ENCODE data around the gene UBE4A.

UBE4A gene

GRCh38 chr11:118342503-118343161, 16.8 kb upstream of the UBE4A start, which contains the start of gene CD3D:
Gene CD3D (minus strand): TSS chr11:118342705. CDS start chr11:118342607, 98 bp downstream.
- no peak for DNase-seq (ENCODE audit: low spot score)

DNA sequence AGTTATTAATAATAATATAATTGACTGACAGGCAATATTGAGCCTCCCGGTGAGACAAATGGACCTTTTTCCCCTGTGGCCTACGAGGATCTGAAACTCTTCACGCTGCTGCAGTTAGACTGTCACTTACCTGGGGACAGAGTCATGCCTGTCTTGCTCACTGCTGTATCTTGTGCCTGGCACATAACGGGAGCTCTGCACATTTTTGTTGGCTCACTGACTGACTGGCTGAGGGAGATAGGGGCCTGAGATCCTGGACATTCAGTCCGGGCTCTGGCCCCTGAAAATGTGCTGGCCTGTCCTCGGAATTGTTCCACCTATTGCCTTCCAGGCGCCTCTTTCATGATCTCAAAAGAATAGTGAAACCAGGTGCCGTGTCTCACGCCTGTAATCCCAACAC, 16.2 kb upstream of the UBE4A start:
- DNase-seq (ENCODE audit: low spot score): no peak

DNA sequence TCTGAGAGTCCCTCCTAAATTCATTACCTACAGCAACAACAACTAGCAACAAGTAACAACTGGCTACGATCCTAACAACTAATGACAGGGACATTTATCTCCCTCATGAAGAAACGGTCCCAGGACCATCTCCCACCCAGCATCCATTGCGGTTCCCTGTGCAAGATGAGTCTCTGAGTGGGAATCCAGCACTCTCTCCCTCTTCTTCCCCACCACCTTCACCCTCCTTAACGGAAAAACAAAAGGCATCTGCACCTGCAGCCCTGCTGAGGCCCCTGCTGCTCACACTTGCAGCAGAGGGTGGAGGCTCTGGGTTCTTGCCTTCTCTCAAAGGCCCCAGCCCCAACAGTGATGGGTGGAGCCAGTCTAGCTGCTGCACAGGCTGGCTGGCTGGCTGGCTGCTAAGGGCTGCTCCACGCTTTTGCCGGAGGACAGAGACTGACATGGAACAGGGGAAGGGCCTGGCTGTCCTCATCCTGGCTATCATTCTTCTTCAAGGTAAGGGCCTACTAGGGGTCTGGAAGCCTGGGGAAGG, 15.4 kb upstream of the UBE4A start, which contains the start of gene CD3G:
TSS of gene CD3G (plus strand) at position 364 of the 535 bp plus-strand sequence. CDS start at position 444, 80 bp downstream.
- DNase-seq (ENCODE audit: low spot score): no peak

- no peak for DNase-seq (ENCODE audit: low spot score)
Observed at GRCh38 chr11:118349475-118349874, 9.9 kb upstream of the UBE4A start.

GRCh38 chr11:118353084-118353710, 6.2 kb upstream of the UBE4A start:
- no peak for DNase-seq (ENCODE audit: low spot score)

GRCh38 chr11:118358071-118358470, 1.3 kb upstream of the UBE4A start:
- DNase-seq (ENCODE audit: low spot score): no peak

GRCh38 chr11:118364956-118365615, 5.7 kb downstream of the UBE4A start:
- no peak for DNase-seq (ENCODE audit: low spot score)

GRCh38 chr11:118366287-118366686, 6.9 kb downstream of the UBE4A start:
- no peak for DNase-seq (ENCODE audit: low spot score)

- DNase-seq (ENCODE audit: low spot score): no peak
Observed at GRCh38 chr11:118370774-118371173, 11.4 kb downstream of the UBE4A start.

- DNase-seq (ENCODE audit: low spot score): no peak
Observed at GRCh38 chr11:118373263-118373662, 13.9 kb downstream of the UBE4A start.

DNA sequence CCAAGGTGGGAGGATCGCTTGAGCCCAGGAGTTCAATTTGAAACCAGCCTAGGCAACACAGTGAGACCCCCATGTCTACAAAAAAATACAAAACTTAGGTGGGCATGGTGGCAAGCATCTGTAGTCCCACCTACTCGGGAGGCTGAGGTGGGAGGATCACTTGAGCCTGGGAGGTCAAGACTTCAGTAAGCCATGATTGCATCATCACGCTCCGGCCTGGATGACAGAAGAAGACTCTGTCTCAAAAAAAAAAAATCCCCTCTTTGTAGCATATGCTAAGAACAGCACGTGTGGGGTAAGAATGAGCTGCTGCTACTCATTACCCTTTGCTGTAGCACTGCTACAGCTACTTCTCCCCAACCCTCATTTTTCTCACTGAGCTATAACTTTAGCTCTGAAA, 14.5 kb downstream of the UBE4A start:
- DNase-seq (ENCODE audit: low spot score): no peak

- DNase-seq (ENCODE audit: low spot score): no peak
Observed at GRCh38 chr11:118374729-118375128, 15.3 kb downstream of the UBE4A start.

DNA sequence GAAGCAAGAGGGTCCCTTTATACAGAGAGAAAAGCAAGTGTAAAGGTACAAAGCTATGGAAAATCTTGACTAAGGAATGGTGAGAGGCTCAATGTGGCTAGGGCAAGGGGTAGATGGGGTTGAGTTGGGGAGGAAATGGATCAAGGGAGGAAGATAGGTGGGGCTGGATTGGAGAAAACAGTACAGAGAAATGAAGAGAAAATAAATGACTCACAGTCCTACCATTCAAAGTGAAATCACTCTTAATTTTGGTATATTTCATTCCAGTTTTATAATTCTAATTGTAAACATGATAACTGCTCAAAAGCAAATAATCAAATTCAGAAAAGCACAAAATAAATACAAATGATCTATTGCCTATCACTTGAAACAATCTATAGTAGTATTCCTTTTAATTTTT, 16.6 kb downstream of the UBE4A start:
- DNase-seq (ENCODE audit: low spot score): no peak

DNA sequence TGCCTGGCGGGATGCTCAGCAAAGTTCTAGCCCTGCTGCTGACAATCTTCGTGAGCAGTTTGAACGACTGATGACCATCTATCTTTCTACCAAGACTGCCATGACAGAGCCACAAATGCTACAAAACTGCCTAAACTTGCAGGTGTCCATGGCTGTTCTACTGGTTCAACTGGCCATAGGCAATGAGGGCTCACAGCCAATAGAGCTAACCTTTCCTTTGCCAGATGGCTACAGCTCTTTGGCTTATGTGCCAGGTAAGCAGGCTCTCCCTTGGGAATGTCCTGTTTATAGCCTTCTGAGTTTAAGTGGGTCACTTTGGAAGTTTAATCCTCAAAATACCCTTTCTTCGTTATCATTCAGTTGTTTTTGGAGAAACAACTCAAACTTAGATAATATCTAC, 20.1 kb downstream of the UBE4A start:
- DNase-seq (ENCODE audit: low spot score): no peak

GRCh38 chr11:118380571-118380970, 21.2 kb downstream of the UBE4A start:
- no peak for DNase-seq (ENCODE audit: low spot score)

GRCh38 chr11:118382954-118383353, 23.6 kb downstream of the UBE4A start:
- no peak for DNase-seq (ENCODE audit: low spot score)

- DNase-seq (ENCODE audit: low spot score): no peak
Observed at GRCh38 chr11:118383657-118384056, 24.3 kb downstream of the UBE4A start.

DNA sequence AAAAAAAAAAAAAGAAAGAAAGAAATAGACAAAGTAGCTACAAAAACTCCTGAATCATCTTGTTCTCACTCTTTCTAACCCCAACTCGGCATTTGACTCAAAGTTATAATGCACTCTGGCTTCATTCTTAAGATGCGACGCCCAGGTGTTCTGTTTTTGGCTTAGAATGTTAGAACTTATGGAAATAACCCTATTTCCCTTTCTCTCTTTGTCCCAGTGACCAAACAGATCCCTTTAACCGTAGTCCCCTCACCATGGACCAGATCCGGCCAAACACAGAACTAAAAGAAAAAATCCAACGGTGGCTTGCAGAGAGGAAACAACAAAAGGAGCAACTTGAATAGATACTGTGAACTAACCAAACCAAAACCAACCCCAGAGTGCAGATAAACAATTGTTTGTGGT, 36.7 kb downstream of the UBE4A start:
- no peak for DNase-seq (ENCODE audit: low spot score)

DNA sequence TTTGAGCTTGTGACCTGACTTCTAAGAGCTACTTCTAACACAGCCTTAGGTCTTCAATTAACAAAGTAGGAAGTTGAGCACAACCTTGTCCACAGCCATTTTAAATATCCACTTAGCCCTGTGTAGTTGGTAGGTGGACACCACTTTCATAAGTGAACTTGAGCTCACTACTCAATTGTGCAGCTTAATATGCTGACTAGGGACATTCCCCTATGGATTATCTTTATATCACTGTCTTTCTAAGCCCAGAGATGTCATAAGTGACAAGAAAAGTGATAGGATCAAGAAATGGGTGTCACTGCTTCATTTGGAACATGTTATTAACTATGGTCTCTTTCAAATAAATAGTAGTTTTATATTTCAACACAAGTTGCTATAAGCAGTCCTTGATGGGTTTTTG, 38.0 kb downstream of the UBE4A start:
- no peak for DNase-seq (ENCODE audit: low spot score)

- DNase-seq (ENCODE audit: low spot score): no peak
Observed at GRCh38 chr11:118398791-118399559, 39.6 kb downstream of the UBE4A start.

DNA sequence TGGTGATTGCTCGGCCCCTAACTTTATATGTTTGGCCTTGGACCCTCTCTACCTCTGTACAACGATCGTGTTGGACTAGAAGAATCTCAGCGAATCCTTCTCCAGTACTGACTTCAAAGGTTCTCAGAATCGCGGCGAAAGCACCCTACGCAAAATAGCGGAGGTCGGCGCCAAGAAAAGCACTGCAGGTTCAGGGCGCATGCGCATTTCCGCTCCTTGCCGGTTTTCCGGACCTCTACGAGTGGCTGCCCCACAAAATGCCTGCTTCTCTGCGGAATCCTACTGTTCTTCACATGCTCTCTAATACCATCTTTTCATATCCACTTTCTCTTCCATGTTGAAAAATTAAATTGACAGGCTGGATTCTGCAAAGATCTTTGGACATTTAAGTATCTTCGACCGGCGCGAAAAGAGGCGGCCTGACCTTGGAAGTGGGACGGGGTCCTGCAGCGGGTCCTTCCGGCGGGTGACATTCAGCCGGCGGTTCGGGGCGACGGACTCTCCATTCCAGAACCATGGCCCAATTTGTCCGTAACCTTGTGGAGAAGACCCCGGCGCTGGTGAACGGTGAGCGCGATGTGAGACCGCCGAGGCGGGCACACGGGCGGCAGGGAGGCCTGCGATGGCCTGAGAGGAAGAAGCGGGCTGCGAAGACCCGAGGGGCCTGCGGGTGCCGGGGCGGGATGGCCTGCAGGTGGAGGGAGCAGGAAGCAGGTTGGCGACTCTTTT, 41.9 kb downstream of the UBE4A start, which contains the start of gene ATP5MG:
TSS of gene ATP5MG (plus strand) at position 456 of the 729 bp plus-strand sequence. CDS start at position 516, 60 bp downstream.
- DNase-seq (ENCODE audit: low spot score): peak; percentile 91
